GM19468 (cell line): ENCODE measurements around the gene COG2.
"Not testable (repeated sequence)": the region's sequence is repeated elsewhere in the genome, so short reads cannot be mapped to it uniquely, and the experiment has no call there.

Experiments used
- ATAC-seq: cut with Tn5 transposase; IDR thresholded peaks from one replicate; pipeline ENCODE4 v1.9.1; 2021; ENCODE audit warnings: mild to moderate bottlenecking, moderate library complexity, moderate number of reproducible peaks; ENCODE audit not compliant: unreplicated experiment; ENCODE audit errors: extremely low read depth

Gene COG2

DNA sequence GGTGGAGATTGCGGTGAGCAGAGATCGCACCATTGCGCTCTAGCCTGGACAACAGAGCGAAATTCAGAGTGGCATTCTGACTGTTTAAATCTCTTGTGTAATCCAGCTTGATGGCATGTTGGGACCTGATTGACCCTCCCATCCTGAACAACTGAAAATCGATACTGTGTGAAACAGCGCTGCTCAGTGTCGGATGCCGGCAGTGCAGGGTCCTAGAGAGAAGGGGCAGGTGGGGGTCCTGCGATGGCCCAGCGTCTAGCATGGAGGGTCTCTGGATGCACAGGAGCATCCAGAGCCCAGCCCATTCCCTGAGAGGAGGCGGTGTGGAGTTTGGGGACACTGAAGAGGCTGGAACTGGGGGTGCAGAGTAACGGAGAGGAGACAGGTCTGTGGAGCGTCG, 55.8 kb downstream of the COG2 start:
- ATAC-seq: no peak

DNA sequence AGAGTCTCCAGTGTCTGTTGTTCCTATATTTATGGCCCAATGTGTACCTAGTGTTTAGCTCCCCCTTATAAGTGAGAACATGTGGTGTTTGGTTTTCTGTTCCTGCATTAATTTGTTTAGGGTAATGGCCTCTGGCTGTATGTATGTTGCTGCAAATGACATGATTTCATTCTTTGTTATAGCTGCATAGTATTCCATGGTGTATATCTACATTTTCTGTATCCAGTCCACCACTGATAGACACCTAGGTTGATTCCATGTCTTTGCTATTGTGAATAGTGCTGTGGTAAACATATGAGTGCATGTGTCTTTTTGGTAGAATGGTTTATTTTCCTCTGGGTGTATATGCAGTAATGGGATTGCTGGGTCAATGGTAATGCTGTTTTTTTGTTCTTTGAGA, 56.7 kb downstream of the COG2 start:
- not testable (repeated sequence) for ATAC-seq

DNA sequence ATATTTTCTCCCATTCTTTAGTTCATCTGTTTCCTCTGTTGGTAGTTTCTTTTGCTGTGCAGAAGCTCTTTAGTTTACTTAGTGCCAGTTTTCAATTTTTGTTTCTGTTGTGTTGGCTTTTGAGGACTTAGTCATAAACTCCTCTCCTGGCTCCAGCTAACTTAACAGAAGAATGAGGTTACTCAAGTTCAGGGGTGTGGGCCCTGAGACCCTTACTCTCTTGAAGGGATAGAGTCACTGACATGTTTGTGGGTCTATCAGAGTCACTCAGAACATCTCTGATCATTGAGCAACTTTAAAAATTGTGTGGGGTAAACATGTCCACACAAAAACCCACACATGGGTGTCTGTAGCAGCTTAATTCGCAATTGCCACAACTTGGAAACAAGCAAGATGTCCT, 57.4 kb downstream of the COG2 start:
- no peak for ATAC-seq

DNA sequence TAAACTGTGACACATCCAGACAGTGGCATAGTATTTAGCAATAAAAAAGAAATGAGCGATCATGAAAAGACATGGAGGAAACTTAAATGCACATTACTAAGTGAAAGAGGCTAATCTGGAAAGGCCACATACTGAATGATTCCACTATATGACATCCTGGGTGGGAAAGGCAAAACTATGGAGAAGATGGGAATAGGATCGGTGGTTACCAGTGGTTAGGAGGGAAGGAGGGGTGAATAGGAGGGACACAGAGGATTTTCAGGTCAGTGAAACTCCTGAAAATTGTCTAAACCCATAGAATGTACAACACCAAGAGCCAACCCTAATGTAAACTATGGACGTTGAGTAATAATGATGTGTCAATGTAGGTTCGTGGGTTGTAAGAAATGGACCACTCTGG, 57.9 kb downstream of the COG2 start:
- ATAC-seq: no peak

DNA sequence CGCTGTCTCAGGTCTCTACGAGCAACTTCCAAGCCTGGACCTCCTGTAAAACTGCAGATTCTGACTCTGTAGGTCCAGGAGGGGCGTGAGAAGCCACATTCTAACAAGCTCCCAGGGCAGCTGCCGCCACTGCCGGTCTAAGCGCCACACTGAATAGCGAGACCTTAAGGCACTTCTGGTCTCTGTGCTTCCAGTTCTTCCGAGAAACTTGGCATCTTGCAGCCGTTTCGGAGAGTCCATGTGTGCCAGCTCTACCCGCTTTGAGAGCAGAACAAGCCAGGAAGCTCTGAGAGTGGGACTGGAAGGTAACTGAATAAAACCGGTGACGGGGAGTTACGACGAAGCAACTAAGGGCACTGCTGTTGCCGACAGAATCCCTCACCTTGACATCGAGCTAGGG, 59.2 kb downstream of the COG2 start:
- no peak for ATAC-seq

DNA sequence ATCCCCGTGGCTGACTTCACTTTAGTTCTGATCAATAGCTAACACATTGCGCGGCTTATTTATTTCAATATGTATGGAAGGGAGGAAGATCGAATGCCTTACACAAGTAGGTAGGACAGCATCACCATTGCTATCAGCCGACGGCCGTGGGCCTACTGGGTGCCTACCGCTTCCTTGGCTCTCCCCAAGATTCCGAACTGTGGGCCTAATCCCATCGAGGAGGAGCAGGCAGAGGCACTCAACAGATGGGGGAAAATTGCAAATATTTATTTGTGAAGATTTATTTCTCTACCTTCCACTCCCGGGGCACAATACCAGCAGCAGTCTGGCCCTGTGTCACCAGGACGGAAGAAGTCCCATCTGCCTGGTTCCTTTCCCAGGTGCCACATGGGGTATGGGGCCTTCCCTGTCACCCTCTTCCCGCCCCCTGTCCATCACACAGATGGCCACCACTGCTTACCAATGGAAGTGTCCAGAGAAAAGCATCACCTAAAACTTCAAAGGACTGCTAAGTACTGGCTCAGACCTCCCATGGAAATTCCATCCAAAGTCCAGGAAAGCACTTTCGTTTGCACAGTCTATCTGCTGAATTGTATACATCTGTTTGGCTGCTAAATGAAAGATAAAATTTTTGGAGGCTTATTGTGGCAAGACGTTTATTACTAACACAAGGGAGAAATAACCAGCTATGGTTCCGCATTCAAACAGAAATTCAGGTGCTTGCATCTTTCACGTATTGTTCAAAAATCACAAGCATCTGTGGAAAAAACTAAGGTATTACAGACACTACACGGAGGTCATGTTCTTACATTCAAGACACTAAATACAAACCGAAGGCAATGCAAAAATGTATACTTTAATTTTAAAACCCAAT, 59.9 kb downstream of the COG2 start:
- no peak for ATAC-seq

DNA sequence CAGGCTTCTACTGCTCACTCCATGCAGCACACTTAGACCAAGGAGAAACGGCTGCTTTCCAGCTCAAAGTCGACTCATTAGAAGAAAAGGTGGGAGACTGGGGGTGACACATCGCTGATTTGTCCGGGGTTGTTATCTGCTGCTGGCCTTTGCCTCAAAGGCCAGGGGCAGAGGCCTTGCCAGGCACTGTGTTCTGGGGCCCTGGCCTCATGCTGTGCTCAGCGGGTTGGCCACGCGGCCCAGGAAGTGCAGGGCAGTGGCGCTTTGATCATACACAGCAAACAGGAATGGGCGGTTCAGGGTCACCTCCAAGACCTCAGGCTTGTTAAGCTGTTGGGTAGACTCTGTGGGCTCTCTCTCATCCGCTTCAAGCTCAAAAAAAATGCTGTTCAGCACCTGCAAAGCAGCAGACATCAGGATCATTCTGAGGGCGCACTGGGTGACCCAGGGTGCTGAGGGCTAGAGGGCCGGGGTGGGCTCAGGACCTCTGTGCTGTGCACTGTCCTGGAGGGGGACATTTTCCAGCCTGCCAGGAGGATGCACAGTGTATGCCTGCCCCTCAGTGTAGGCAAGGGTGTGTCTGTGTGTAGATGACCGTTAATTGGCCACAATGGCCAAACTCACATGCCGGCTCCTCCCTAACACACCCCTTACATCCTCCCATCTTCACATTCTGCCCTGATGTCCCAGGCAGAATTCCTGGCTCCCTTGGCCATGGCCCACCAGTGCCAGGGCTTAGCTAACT, 60.8 kb downstream of the COG2 start:
- ATAC-seq: no peak

DNA sequence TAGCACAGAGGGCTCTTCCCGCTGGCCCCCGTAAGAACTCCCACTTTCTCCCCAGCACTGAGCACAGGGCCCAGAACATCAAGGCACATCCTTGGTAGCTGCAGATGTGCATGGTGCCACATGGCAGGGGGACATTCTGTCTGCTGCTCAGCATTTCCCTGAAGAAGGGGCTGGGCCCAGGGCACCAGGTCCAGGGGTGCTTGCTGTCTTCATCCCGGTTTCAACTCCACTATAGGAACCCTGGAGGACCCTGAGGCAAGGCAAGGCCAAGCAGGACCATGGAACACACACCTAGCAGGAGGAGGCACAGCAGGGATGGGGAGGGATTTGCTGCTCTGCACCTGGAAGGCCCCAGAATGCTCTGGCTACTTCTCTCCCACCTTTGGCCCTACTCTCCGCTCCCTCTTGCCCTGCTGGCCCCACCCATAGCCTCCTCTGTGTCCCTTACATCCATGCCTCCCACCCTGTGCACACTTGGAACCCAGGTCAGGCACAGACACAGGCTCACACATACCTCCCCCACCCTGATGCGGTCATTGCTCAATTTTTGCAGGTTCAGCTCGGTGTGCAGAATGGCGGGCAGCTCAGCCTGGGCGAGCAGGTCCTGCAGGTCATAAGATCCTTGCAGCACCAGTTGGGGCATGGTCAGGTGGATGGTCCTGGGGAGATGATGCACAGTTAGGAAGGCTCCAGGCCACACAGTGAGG, 61.6 kb downstream of the COG2 start:
- ATAC-seq: no peak

DNA sequence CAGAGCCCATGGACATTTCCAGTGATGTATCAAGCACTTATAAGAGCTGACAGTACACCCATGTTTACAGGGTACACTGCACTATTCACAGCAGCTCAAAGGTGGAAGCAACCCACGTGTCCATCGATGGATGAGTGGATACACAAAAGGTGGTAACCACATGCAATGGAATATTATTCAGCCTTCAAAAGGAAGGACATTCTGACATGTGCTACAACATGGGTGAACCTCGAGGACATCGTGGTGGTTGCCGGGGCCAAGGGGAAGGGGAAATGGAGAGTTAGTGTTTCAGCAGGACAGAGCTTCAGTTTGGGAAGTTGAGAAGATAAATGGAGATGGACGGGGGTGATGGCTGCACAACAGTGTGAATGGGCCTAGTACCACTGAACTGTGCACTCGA, 62.5 kb downstream of the COG2 start:
- ATAC-seq: no peak

DNA sequence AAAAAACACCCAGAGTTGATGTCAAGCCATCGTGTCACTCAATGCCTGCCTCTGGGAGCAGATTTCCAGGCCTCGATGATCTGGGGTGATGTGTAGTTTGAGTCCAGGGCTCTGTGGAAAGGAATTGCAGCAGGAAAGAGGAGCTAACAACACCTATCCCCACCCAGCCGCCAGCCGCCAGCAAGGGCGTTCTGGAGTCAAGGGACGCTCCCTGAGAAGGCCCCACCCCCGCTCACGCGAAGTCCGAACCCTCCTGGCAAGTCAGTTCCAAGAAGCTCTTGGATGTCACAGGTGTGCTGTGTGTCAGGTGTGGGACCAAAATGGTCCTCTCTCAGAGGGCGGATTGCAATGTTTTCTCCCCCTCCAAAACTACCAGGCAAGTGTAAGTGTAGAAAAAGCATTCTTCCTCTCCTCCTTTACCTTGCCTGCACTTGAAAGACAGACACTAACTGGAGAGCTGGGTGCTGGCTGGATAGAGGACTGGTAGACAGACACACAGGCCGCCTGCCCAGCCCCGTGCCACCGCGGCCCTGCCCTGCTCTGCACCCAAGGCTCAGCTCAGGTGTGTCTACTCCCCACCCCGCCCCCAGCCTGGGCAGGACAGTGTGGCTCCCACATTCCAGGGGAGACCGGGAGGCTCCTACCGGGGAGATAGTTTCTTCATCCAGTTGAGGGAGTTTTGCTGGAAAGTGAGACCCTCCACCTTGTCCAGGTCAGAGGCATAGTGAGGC, 63.2 kb downstream of the COG2 start:
- no peak for ATAC-seq

DNA sequence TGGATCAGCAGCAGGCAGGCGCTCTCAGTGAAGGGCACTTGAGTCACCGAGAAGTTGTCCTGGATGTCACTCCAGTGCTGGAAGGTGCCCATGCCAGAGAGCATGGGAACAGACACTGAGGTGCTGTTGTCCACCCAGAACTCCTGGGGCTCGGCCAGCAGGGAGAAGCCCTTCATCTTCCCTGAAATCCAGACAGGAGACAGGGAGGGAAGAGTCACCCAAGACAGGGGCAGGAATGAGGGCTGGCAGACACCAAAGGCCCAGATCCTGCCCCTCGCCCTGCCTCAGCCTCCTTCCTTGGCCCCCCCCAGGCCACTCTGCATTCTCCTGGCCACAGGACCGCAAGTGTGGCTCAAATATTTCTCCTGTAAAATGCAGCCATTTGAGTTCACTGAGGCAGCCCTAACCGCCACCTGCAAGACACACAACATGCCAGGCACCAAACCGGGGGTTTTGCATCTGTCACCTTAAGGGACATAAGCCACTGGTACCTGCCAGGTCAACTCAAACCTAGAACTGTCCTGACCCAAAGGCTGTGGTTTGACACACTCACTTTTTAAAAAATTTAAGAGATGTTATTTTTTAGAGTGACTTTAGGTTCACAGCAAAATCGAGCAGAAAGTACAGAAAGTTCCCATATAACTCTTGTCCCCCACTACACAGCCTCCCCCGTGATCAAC, 63.9 kb downstream of the COG2 start:
- ATAC-seq: no peak

DNA sequence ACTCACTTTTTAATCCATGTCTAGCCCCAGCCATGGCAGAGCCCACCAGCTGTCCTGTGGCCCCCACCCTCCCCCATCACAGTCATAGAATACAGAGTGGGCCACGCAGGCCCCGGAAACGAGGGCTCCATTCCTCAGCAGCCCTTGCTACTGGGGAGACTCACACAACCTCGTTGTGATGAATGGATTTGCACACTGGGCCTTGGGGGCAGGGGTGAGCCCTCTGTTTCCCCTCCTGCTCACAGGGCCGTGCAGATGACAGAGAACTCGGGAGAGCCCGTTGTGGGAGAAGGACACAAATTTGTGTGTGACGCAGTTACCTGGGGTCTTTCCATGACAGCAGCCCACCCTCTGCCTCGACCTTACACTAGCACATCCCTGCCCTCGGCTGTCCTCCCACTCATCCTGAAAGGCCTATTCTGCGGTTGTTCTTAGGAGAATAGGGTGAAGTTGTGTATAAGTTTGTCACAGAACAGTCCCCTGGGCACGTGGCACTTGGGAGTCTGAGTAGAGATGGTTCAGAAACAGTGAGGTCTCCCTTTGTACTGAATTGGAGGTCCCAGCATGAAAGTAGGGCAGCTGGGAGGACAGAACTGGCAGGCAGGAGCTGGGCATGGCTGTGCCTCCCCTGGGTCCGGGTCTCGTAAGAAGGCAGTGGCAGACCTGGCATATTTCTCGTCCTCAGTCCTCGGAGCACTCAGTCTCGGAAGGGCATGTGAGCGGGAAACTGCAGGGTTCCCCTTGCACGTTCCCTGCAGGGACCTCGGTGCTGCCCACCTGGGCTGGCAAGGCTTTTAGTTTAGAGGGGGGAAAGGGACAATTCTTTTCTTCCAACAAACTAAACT, 64.8 kb downstream of the COG2 start:
- ATAC-seq: no peak

DNA sequence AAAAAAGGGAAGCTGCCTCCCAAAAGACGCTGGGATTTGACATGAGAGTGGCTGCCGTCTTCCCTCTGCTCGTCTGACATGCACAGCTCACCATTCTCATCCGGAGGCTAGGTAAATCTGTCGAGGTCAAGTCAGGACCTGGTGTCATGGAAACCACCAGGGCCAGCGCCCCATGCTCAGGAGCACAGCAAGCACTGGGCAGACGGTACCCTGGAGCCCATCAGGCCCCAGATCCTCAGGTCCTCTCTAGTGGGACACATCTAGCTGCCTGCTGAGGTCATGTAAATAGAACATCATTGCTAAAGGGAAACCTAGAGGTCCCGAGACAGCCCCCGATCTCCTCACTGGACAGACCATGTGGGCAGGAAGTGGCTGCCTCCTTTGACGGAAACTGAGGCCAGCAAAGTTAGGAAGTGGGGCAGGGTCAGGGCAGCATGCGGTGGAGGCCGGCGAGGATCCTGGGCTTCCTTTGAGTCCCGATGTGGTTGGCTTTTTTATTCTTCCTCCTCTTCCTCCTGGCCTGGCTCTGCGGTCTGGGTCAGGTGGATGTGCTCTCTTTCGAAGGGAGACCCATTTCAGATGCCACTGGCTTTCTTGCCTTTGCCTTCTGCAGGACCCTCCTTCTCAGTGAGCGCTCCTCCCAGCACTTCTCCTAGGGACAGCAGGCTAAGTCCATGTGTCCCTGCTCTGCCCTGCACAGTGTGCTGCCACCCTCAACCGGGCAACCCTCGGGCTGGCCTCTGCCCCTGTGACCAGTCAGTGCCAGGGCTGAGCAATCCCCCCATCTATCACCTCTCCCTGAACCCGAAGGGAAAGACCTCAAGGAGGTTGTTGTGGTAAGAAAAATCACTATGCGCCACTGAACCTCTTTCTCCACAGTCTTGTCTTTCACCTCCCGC, 65.7 kb downstream of the COG2 start:
- no peak for ATAC-seq

DNA sequence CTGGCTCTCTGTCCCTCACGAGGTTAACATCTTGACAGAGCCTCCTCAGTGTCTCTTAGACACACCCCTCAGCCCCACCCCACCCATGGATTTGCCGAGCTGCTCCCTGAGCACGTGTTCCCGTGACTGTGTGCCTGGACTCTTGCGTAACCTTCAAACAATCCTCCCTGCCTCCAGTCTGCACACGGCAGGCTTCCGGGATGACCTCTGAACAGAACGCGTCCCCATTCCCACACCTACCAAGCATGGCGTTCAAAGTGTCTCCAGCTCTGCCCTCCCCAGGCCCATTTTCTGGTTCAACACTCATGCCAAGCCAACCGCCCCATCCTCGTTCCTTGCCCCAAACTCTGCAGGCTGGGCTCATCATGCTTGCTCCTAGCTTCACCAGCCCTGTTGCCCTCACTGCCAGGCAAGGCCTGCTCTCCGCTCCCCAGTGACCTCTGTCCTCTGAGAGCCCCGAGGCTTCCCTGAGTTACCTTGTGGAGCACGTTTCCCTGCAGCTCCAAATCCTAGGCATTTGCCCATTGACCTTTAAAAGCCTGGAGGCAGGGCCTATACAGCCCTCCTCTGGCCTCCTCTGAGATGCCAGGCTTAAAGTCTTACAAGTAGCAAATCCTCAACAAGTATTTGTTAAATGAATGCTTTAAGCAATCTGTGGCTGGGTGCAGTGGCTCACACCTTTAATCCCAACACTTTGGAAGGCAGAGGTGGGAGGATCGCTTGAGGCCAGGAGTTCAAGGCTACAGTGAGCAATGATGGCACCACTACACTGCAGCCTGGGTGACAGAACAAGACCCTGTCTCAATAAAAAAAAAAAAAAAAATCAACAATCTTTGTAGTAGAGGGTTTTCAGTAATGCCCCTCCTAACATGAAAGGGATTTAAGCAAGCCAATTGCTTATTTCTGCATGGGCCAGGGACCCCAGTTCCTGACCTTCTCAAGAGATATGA, 66.6 kb downstream of the COG2 start:
- ATAC-seq: no peak

DNA sequence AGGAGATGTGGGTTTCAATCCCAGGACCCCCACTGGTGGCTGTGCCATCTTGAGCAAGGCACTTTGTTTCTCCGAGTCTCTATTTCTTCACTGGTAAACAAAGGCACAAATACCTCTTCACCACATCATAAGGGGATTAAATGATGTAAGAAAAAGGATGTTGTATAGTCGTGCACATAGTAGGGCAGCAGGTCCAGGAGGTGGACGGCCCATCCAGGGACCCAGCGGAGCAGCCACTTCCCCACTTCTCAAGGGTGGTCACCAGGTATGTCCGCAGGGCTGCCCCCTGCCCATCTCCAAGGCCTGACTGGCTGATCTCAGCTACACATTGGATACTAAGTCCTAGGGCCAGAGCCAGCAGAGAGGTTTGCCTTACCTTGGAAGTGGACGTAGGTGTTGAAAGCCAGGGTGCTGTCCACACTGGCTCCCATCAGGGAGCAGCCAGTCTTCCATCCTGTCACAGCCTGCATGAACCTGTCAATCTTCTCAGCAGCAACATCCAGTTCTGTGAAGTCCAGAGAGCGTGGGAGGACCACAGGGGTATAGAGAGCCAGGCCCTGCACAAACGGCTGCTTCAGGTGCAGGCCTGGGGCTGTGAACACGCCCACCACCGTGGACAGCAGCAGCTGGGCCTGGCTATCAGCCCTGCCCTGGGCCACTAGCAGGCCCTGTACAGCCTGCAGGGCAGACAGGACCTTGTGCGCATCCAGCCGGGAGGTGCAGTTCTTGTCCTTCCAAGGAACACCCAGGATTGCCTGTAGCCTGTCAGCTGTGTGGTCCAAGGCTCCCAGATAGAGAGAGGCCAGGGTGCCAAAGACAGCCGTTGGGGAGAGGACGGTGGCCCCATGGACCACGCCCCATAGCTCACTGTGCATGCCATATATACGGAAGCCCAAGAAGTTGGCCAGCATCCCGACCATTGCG, 67.6 kb downstream of the COG2 start:
- no peak for ATAC-seq

DNA sequence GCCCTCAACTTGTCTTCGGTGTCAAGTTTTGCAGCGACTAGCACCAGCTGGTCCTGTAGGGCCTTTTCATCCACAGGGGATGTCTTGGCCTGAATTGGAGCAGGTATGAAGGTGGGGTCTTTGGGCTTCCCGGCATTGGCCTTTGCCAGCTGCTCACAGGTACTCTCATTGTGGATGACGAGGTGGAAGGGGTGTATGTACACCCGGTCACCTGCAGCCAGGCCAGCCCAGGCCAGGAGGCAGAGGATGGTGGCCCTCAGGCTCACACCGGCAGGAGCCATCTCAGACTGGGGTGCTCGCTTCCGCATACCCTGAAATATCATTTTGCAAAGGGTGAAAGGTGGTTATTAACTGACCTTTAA, 68.2 kb downstream of the COG2 start:
- no peak for ATAC-seq
